NCI-H2196 treated with DMSO at 0.1 percent for 48 hours (cell line): Measurements from ENCODE around the gene ARRB1.
"Not testable (repeated sequence)": the region's sequence is repeated elsewhere in the genome, so short reads cannot be mapped to it uniquely, and the experiment has no call there.

Source experiments
- DNase-seq: peaks from one replicate; lab custom pipeline; 2025; ENCODE audit not compliant: unreplicated experiment; lab: John Stamatoyannopoulos, UW

ARRB1 gene

GRCh38 chr11:75324189-75324588 lies 27.3 kb downstream of the ARRB1 start:
- no peak for DNase-seq

GRCh38 chr11:75323609-75324008 lies 27.9 kb downstream of the ARRB1 start:
- DNase-seq, result no peak

GRCh38 chr11:75320643-75321042 lies 30.8 kb downstream of the ARRB1 start:
- no peak for DNase-seq

- DNase-seq, result no peak
Measured at GRCh38 chr11:75320046-75320618, 31.3 kb downstream of the ARRB1 start.

GRCh38 chr11:75319035-75319877 lies 32.2 kb downstream of the ARRB1 start:
- DNase-seq, result no peak

GRCh38 chr11:75317446-75318122 lies 33.9 kb downstream of the ARRB1 start:
- no peak for DNase-seq

- DNase-seq, result no peak
Measured at GRCh38 chr11:75315439-75315805, 36.0 kb downstream of the ARRB1 start.

GRCh38 chr11:75314771-75315438 lies 36.6 kb downstream of the ARRB1 start:
- DNase-seq, result no peak

- DNase-seq, result peak; percentile 34
Measured at GRCh38 chr11:75313513-75314272, 37.8 kb downstream of the ARRB1 start.

GRCh38 chr11:75312346-75312745 lies 39.1 kb downstream of the ARRB1 start:
- no peak for DNase-seq

- no peak for DNase-seq
Measured at GRCh38 chr11:75311858-75312288, 39.6 kb downstream of the ARRB1 start.

GRCh38 chr11:75308986-75309385 lies 42.5 kb downstream of the ARRB1 start:
- no peak for DNase-seq

GRCh38 chr11:75308116-75308515 lies 43.3 kb downstream of the ARRB1 start:
- no peak for DNase-seq

- DNase-seq, result no peak
Measured at GRCh38 chr11:75307058-75307457, 44.4 kb downstream of the ARRB1 start.

- DNase-seq, result no peak
Measured at GRCh38 chr11:75306529-75306928, 44.9 kb downstream of the ARRB1 start.

GRCh38 chr11:75305993-75306392 lies 45.5 kb downstream of the ARRB1 start:
- DNase-seq, result no peak

GRCh38 chr11:75305452-75305851 lies 46.0 kb downstream of the ARRB1 start:
- DNase-seq, result no peak

- DNase-seq, result not testable (repeated sequence)
Measured at GRCh38 chr11:75304941-75305340, 46.5 kb downstream of the ARRB1 start.

- DNase-seq, result no peak
Measured at GRCh38 chr11:75303544-75304224, 47.8 kb downstream of the ARRB1 start.

- DNase-seq, result no peak
Measured at GRCh38 chr11:75302371-75302770, 49.1 kb downstream of the ARRB1 start.
